T-cell (primary cell): ENCODE measurements around the gene BNC2. TPM values are rescaled to one million over a fixed set of nuclear protein-coding genes. Genes with fewer than 3 reads are reported as not detected.

Experiments used
- ATAC-seq, 4 experiments: fragments of 200-7000 bp in 3 of 4; fragments of 150-1000 bp in 1 of 4; cut with Tn5 transposase; replicated peaks in 1 of 4; 1 replicate in 3 of 4; 2 replicates in 1 of 4; pipeline ENCODE4 v1.10.0; 2021; ENCODE audit warnings: moderate library complexity in 3 of 4, mild to moderate bottlenecking in 2 of 4, moderate number of reproducible peaks in 1 of 4
- CTCF ChIA-PET, 2 donors: fragments of 300-600 bp; sonication (Branson Sonifier 250); formaldehyde crosslinking; loops; one replicate each; lab custom pipeline; 2022; ENCODE audit warnings: antibody characterized with exemption in 2 of 2; lab: Charles Lee
- POLR2A ChIA-PET, 2 donors: fragments of 300-600 bp; sonication (Branson Sonifier 250); formaldehyde crosslinking; loops; one replicate each; lab custom pipeline; 2022; ENCODE audit warnings: antibody characterized with exemption in 2 of 2; lab: Charles Lee
- DNase-seq, 35 experiments: peaks; one replicate each; pipeline versions ENCODE4 v3.0.0 to v3.0.0-alpha.2; 2013 to 2023
- H3K27ac ChIP-seq: one replicate; pipeline ENCODE4 v1.5.1; 2013; ENCODE audit warnings: low read length
- H3K27me3 ChIP-seq, 2 experiments: replicated peaks in 1 of 2; 1 replicate in 1 of 2; 2 replicates in 1 of 2; pipeline versions ENCODE4 v1.6.1 to v1.7.0; 2013; ENCODE audit warnings: low read length in 1 of 2, mixed read lengths in 1 of 2; ENCODE audit not compliant: control insufficient read depth in 2 of 2, insufficient read depth in 2 of 2; ENCODE audit errors: extremely low read depth in 1 of 2
- H3K36me3 ChIP-seq, 2 donors: 1 replicate in 1 of 2; 2 replicates in 1 of 2; pipeline versions ENCODE4 v1.6.1 to v1.7.0; 2013; ENCODE audit warnings: low read length in 1 of 2; ENCODE audit not compliant: control insufficient read depth in 2 of 2, insufficient read depth in 1 of 2; ENCODE audit errors: extremely low read depth in 1 of 2
- H3K4me1 ChIP-seq, 2 experiments: 1 replicate in 1 of 2; 2 replicates in 1 of 2; pipeline versions ENCODE4 v1.6.1 to v1.7.0; 2013; ENCODE audit warnings: low read length in 2 of 2, mixed read lengths in 1 of 2; ENCODE audit not compliant: insufficient read depth in 2 of 2, control insufficient read depth in 1 of 2; ENCODE audit errors: extremely low read depth in 1 of 2
- H3K4me3 ChIP-seq, 2 donors: 1 replicate in 1 of 2; 2 replicates in 1 of 2; pipeline versions ENCODE4 v1.5.1 to v1.7.0; 2013; ENCODE audit warnings: mild to moderate bottlenecking in 2 of 2, low read length in 1 of 2, moderate library complexity in 1 of 2; ENCODE audit not compliant: control insufficient read depth in 1 of 2; ENCODE audit errors: extremely low read depth in 1 of 2
- H3K9me3 ChIP-seq: 2 replicates; pipeline ENCODE4 v1.7.0; 2013
- H3K27ac Mint-ChIP-seq, 2 donors: one replicate each; pipeline ENCODE4 v1.8.0; 2020 to 2021; ENCODE audit warnings: mild to moderate bottlenecking in 2 of 2, mixed read lengths in 2 of 2
- H3K27me3 Mint-ChIP-seq, 2 donors: one replicate each; pipeline ENCODE4 v1.8.0; 2021 to 2022; ENCODE audit warnings: mixed read lengths in 2 of 2
- H3K36me3 Mint-ChIP-seq: one replicate; pipeline ENCODE4 v1.8.0; 2021; ENCODE audit warnings: mixed read lengths
- H3K4me1 Mint-ChIP-seq, 3 donors: one replicate each; pipeline ENCODE4 v1.8.0; 2020 to 2022; ENCODE audit warnings: mixed read lengths in 3 of 3, mild to moderate bottlenecking in 1 of 3
- H3K4me3 Mint-ChIP-seq, 3 donors: one replicate each; pipeline ENCODE4 v1.8.0; 2020 to 2022; ENCODE audit warnings: mild to moderate bottlenecking in 3 of 3, mixed read lengths in 3 of 3, moderate library complexity in 3 of 3
- H3K9me3 Mint-ChIP-seq, 3 donors: one replicate each; pipeline ENCODE4 v1.8.0; 2020 to 2022; ENCODE audit warnings: mixed read lengths in 3 of 3
- WGBS: methylation state at CpG from one replicate; pipeline ENCODE4 v1.1.5; 2013; ENCODE audit warnings: missing lambda C conversion rate; ENCODE audit not compliant: insufficient coverage; 5-methylcytosine and 5-hydroxymethylcytosine counted together
- total RNA-seq, 35 experiments: library from RNA in 6 of 35; stranded (reverse) in 6 of 35; fragments of 120-200 nt in 1 of 35; gene quantifications; one replicate each; pipeline versions ENCODE4 v1.2.1 to v1.2.4 and lab custom pipeline; 2013 to 2026

BNC2 gene
- total RNA-seq, 5 donors from 2014 or later (not counting 1 experiment from before 2014, with no cell fraction given) = 0.03 to 2.1 (median 0.57) TPM

GRCh38 chr9:16654596-16655126 lies 215.8 kb downstream of the BNC2 start:
- Mint-ChIP-seq H3K36me3 (no peaks in the 10 kb centered on the region), H3K4me1 (no peaks in the 10 kb centered on the region), H3K27me3 (no peaks in the 10 kb centered on the region), H3K27ac (no peak overlapping the region), H3K4me3 (no peak overlapping the region), H3K9me3 (peaks cover 7 to 17% (median 16%) of the 10 kb centered on the region in 3 donors)
- ATAC-seq (no peak), DNase-seq (no peak)
- H3K9me3 ChIP-seq = no peaks in the 10 kb centered on the region
- H3K27me3 ChIP-seq = no peaks in the 10 kb centered on the region
- POLR2A ChIA-PET = no interaction called here
- no peaks in the 10 kb centered on the region for H3K36me3 ChIP-seq
- no peaks in the 10 kb centered on the region for H3K4me1 ChIP-seq
- H3K27ac ChIP-seq = no peak overlapping the region
- no peak overlapping the region for H3K4me3 ChIP-seq
- CTCF ChIA-PET = no interaction called here
- WGBS = no CpG with 5 or more reads among the region's 3 CpGs

- POLR2A ChIA-PET = no interaction called here
Observed at GRCh38 chr9:16653491-16654399, 216.7 kb downstream of the BNC2 start.

GRCh38 chr9:16652582-16652981 lies 217.9 kb downstream of the BNC2 start:
- Mint-ChIP-seq H3K9me3 (peaks cover 5 to 8% (median 5%) of the 10 kb centered on the region in 3 donors), H3K4me1 (no peaks in the 10 kb centered on the region), H3K4me3 (no peak overlapping the region), H3K27me3 (no peaks in the 10 kb centered on the region), H3K36me3 (no peaks in the 10 kb centered on the region), H3K27ac (no peak overlapping the region)
- POLR2A ChIA-PET = no interaction called here
- Histone ChIP-seq H3K4me3 (no peak overlapping the region), H3K27me3 (no peaks in the 10 kb centered on the region), H3K4me1 (no peaks in the 10 kb centered on the region), H3K27ac (no peak overlapping the region), H3K36me3 (no peaks in the 10 kb centered on the region), H3K9me3 (no peaks in the 10 kb centered on the region)
- CTCF ChIA-PET = no interaction called here
- DNase-seq (no peak), ATAC-seq (no peak)
- 57% methylated on average over 1 of the region's 4 CpGs for WGBS

More at GRCh38 chr9:16653491-16654399, 216.7 kb downstream of the BNC2 start:
- WGBS = 71% methylated on average over 5 of the region's 13 CpGs
- Histone ChIP-seq H3K4me3 (no peak overlapping the region), H3K36me3 (no peaks in the 10 kb centered on the region), H3K9me3 (no peaks in the 10 kb centered on the region), H3K4me1 (no peaks in the 10 kb centered on the region), H3K27ac (no peak overlapping the region), H3K27me3 (no peaks in the 10 kb centered on the region)
- H3K4me1 Mint-ChIP-seq = no peaks in the 10 kb centered on the region
- H3K36me3 Mint-ChIP-seq = no peaks in the 10 kb centered on the region
- DNase-seq = no peak
- H3K27ac Mint-ChIP-seq = no peak overlapping the region
- no peak overlapping the region for H3K4me3 Mint-ChIP-seq
- CTCF ChIA-PET = no interaction called here
- ATAC-seq = no peak
- peaks cover 5 to 14% (median 13%) of the 10 kb centered on the region in 3 donors for H3K9me3 Mint-ChIP-seq
- H3K27me3 Mint-ChIP-seq = no peaks in the 10 kb centered on the region

- WGBS = no CpG with 5 or more reads among the region's 5 CpGs
- Histone ChIP-seq H3K4me3 (no peak overlapping the region), H3K36me3 (no peaks in the 10 kb centered on the region), H3K27me3 (no peaks in the 10 kb centered on the region), H3K9me3 (no peaks in the 10 kb centered on the region), H3K27ac (no peak overlapping the region), H3K4me1 (no peaks in the 10 kb centered on the region)
- Mint-ChIP-seq H3K27me3 (no peaks in the 10 kb centered on the region), H3K27ac (no peak overlapping the region), H3K9me3 (peaks cover 7 to 11% (median 11%) of the 10 kb centered on the region in 3 donors), H3K36me3 (no peaks in the 10 kb centered on the region), H3K4me1 (no peaks in the 10 kb centered on the region), H3K4me3 (no peak overlapping the region)
- ChIA-PET POLR2A (no interaction called here), CTCF (no interaction called here)
- DNase-seq (no peak), ATAC-seq (no peak)
Observed at GRCh38 chr9:16651446-16651964, 219.0 kb downstream of the BNC2 start.

- peaks cover 2 to 11% (median 6%) of the 10 kb centered on the region in 3 donors for H3K9me3 Mint-ChIP-seq
- ATAC-seq (no peak), DNase-seq (no peak)
- no peaks in the 10 kb centered on the region for H3K4me1 ChIP-seq
- H3K27me3 Mint-ChIP-seq = no peaks in the 10 kb centered on the region
- no peaks in the 10 kb centered on the region for H3K36me3 Mint-ChIP-seq
- no peak overlapping the region for H3K27ac ChIP-seq
- ChIA-PET CTCF (no interaction called here), POLR2A (no interaction called here)
- no peaks in the 10 kb centered on the region for H3K27me3 ChIP-seq
- no peak overlapping the region for H3K4me3 ChIP-seq
- H3K27ac Mint-ChIP-seq = no peak overlapping the region
- H3K9me3 ChIP-seq = no peaks in the 10 kb centered on the region
- no peak overlapping the region for H3K4me3 Mint-ChIP-seq
- H3K4me1 Mint-ChIP-seq = no peaks in the 10 kb centered on the region
- WGBS = 100% methylated on average over 1 of the region's 4 CpGs
- H3K36me3 ChIP-seq = no peaks in the 10 kb centered on the region
Observed at GRCh38 chr9:16645970-16646369, 224.5 kb downstream of the BNC2 start.

GRCh38 chr9:16642421-16643109 lies 227.9 kb downstream of the BNC2 start:
- Mint-ChIP-seq H3K4me3 (no peak overlapping the region), H3K9me3 (peaks cover 2 to 11% (median 6%) of the 10 kb centered on the region in 3 donors), H3K27me3 (no peaks in the 10 kb centered on the region), H3K36me3 (no peaks in the 10 kb centered on the region), H3K4me1 (no peaks in the 10 kb centered on the region), H3K27ac (no peak overlapping the region)
- H3K27me3 ChIP-seq = no peaks in the 10 kb centered on the region
- H3K4me1 ChIP-seq = no peaks in the 10 kb centered on the region
- ChIA-PET POLR2A (no interaction called here), CTCF (no interaction called here)
- H3K27ac ChIP-seq = no peak overlapping the region
- 83% methylated on average over 1 of the region's 2 CpGs for WGBS
- DNase-seq = no peak
- H3K9me3 ChIP-seq = no peaks in the 10 kb centered on the region
- ATAC-seq = no peak
- H3K36me3 ChIP-seq = no peaks in the 10 kb centered on the region
- no peak overlapping the region for H3K4me3 ChIP-seq
